Astrocyte of the cerebellum (primary cell): ENCODE measurements around the gene MAP4K3.

Source experiments
- DNase-seq: peaks from one replicate; pipeline ENCODE4 v3.0.0-alpha.2; 2011; ENCODE audit warnings: low read depth
- H3K4me3 ChIP-seq: 2 replicates; pipeline ENCODE4 v1.5.1; 2011; ENCODE audit warnings: mild to moderate bottlenecking, low read depth, low read length, moderate library complexity
- CTCF ChIP-seq: IDR thresholded peaks from 2 replicates; pipeline ENCODE4 v1.5.1; 2012; ENCODE audit warnings: low read length, low read depth, moderate library complexity, mild to moderate bottlenecking; ENCODE audit errors: missing control alignments
- in situ Hi-C: cut with HindIII; loops from 2 replicates; pipeline ENCODE4 v1.10.0; 2017; ENCODE audit warnings: low sequenced_read_pairs

Gene MAP4K3

GRCh38 chr2:39266139-39266805 lies 170.8 kb downstream of the MAP4K3 start:
- TF ChIP-seq CTCF, result no peak
- in situ Hi-C loops, result no loop called here
- H3K4me3 ChIP-seq, result no peak overlapping the region
- DNase-seq, result no peak

GRCh38 chr2:39265315-39265714 lies 171.8 kb downstream of the MAP4K3 start:
- no peak for DNase-seq
- TF ChIP-seq CTCF, result no peak
- in situ Hi-C loops, result no loop called here
- H3K4me3 ChIP-seq, result no peak overlapping the region

- no peak for DNase-seq
- no peak overlapping the region for H3K4me3 ChIP-seq
- in situ Hi-C loops, result no loop called here
- no peak for TF ChIP-seq CTCF
Measured at GRCh38 chr2:39264733-39265132, 172.4 kb downstream of the MAP4K3 start.

GRCh38 chr2:39260087-39260486 lies 177.0 kb downstream of the MAP4K3 start:
- DNase-seq, result no peak
- in situ Hi-C loops, result no loop called here
- TF ChIP-seq CTCF, result no peak
- H3K4me3 ChIP-seq, result no peak overlapping the region

- no peak for DNase-seq
- in situ Hi-C loops, result no loop called here
- TF ChIP-seq CTCF, result no peak
Measured at GRCh38 chr2:39256040-39256439, 181.0 kb downstream of the MAP4K3 start.

GRCh38 chr2:39252888-39253518 lies 184.1 kb downstream of the MAP4K3 start:
- no peak overlapping the region for H3K4me3 ChIP-seq
- DNase-seq, result no peak
- no peak for TF ChIP-seq CTCF
- in situ Hi-C loops, result no loop called here

More at GRCh38 chr2:39256040-39256439, 181.0 kb downstream of the MAP4K3 start:
- H3K4me3 ChIP-seq, result no peak overlapping the region
